OCI-LY7 (cell line): Measurements from ENCODE around the gene GRM5. TPM values are rescaled to one million over a fixed set of nuclear protein-coding genes. Genes with fewer than 3 reads are reported as not detected.

Experiments
- BruUV-seq: library from RNA; stranded (reverse); fragments of 400-500 nt; replicated peaks from 2 replicates; lab custom pipeline; 2021; lab: Mats Ljungman, UMichigan
- CTCF ChIA-PET: fragments of 300-600 bp; sonication (Branson Sonifier 250); formaldehyde crosslinking; loops from one replicate; lab custom pipeline; 2022; ENCODE audit warnings: antibody characterized with exemption; ENCODE audit not compliant: unreplicated experiment; lab: Charles Lee
- POLR2A ChIA-PET: fragments of 300-600 bp; sonication (Branson Sonifier 250); formaldehyde crosslinking; loops from one replicate; lab custom pipeline; 2022; ENCODE audit warnings: antibody characterized with exemption; lab: Charles Lee
- DNase-seq: peaks from one replicate; pipeline ENCODE4 v3.0.0-alpha.2; 2015; ENCODE audit warnings: low spot score
- H2AFZ ChIP-seq: fragments of 200-600 bp; sonication (generic), shearing (Covaris generic); 2 replicates; pipeline ENCODE4 v1.6.1; 2014; ENCODE audit warnings: mild to moderate bottlenecking, antibody characterized with exemption, low read length, moderate library complexity
- H3K27ac ChIP-seq: fragments of 200-600 bp; sonication (generic); 2 replicates; pipeline ENCODE4 v1.5.1; 2014; ENCODE audit warnings: mixed run types, low read depth, mild to moderate bottlenecking, moderate library complexity, low read length, inconsistent platforms; ENCODE audit not compliant: poor library complexity, severe bottlenecking
- H3K36me3 ChIP-seq: fragments of 200-600 bp; sonication (generic); 2 replicates; pipeline ENCODE4 v1.6.1; 2014; ENCODE audit warnings: mild to moderate bottlenecking, antibody characterized with exemption, low read length, moderate library complexity, mixed read lengths; ENCODE audit not compliant: insufficient read depth
- H3K4me1 ChIP-seq: fragments of 200-600 bp; sonication (generic); 2 replicates; pipeline ENCODE4 v1.5.1; 2014; ENCODE audit warnings: mild to moderate bottlenecking, low read length; ENCODE audit not compliant: insufficient read depth, poor library complexity, severe bottlenecking
- H3K4me2 ChIP-seq: fragments of 200-600 bp; sonication (generic); 2 replicates; pipeline ENCODE4 v1.6.1; 2014; ENCODE audit warnings: mild to moderate bottlenecking, low read length
- H3K4me3 ChIP-seq: fragments of 200-600 bp; sonication (generic); 2 replicates; pipeline ENCODE4 v1.5.1; 2014; ENCODE audit warnings: mild to moderate bottlenecking, low read depth, low read length; ENCODE audit not compliant: poor library complexity, severe bottlenecking
- H3K79me2 ChIP-seq: fragments of 200-600 bp; sonication (generic); 2 replicates; pipeline ENCODE4 v1.6.1; 2016; ENCODE audit warnings: low read depth, mild to moderate bottlenecking, low read length, moderate library complexity, mixed read lengths; ENCODE audit not compliant: insufficient read depth
- H3K9me2 ChIP-seq: fragments of 200-600 bp; sonication (generic); 2 replicates; pipeline ENCODE4 v1.6.1; 2016; ENCODE audit warnings: mild to moderate bottlenecking, low read length, mixed read lengths; ENCODE audit not compliant: insufficient read depth
- H3K9me3 ChIP-seq: fragments of 200-600 bp; sonication (generic); 2 replicates; pipeline ENCODE4 v1.6.1; 2014; ENCODE audit warnings: mild to moderate bottlenecking, mixed run types, low read length, mixed read lengths
- H4K20me1 ChIP-seq: fragments of 200-600 bp; sonication (generic); 2 replicates; pipeline ENCODE4 v1.6.1; 2014; ENCODE audit warnings: mild to moderate bottlenecking, antibody characterized with exemption, low read length, moderate library complexity, mixed read lengths; ENCODE audit not compliant: insufficient read depth
- EZH2phosphoT487 ChIP-seq: fragments of 200-600 bp; sonication (generic); IDR thresholded peaks from 2 replicates; pipeline ENCODE4 v1.6.1; 2018; ENCODE audit warnings: low read depth, borderline replicate concordance, mild to moderate bottlenecking, mixed run types, antibody characterized with exemption, low read length, moderate library complexity, mixed read lengths
- intact Hi-C: fragments of 100-400 bp; cut with micrococcal nuclease; formaldehyde crosslinking; loops from one replicate; pipeline ENCODE4 v1.10.0; 2022; ENCODE audit not compliant: unreplicated experiment
- total RNA-seq, 2 experiments: library from RNA; depleted of rRNA in 1 of 2; stranded (reverse); fragments of >200 nt in 1 of 2; shearing (Covaris generic) in 1 of 2; gene quantifications; 2 replicates each; pipeline ENCODE4 v1.2.3, GENCODE V29; 2014 to 2022
- TF ChIP-seq, protein P1 (sequence below): fragments of 200-600 bp; sonication (generic); conservative IDR thresholded peaks from 2 replicates; pipeline ENCODE4 v1.5.1; 2014; ENCODE audit warnings: mild to moderate bottlenecking, antibody characterized with exemption, low read length, moderate library complexity, mixed read lengths

The GRM5 gene
- total RNA-seq, 2 experiments from 2014 or later, result not detected

DNA sequence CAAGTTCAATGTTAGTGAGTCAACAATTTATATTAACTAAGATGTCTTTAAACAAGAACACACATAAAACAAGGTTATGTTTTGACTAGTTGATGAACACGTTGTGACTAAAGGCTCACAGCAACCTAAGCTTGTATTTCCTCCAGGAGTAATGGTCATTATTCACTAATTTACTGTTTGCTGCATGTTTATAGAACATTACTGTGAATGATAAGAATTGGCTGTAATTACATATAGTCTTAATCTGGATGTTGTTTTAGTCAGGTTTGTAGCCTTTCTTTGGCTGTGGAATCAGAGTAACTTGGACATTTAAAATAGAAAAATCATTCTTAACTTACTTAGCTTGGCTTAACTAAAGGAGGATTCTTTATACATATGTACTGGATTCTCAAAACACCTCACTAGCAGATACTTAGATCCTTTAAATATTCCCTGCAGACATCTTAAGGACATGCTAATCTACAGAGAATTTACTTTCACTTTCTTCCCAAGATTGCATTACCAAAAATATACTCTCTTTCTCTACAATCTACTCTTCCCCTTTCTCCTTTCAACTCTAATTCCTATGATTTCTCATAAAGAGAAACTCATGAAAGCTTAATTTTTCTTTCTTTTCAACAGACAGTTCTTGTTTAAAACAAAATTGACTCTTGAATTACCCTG, 408.6 kb downstream of the GRM5 start:
- Histone ChIP-seq H3K4me1 (no peaks in the 10 kb centered on the region), H2AFZ (no peak overlapping the region), H3K9me3 (no peaks in the 10 kb centered on the region), H4K20me1 (no peaks in the 10 kb centered on the region), H3K27ac (no peak overlapping the region), H3K4me2 (no peak overlapping the region), H3K79me2 (no peaks in the 10 kb centered on the region), H3K4me3 (no peak overlapping the region), H3K36me3 (no peaks in the 10 kb centered on the region), H3K9me2 (no peaks in the 10 kb centered on the region)
- ChIA-PET POLR2A (no interaction called here), CTCF (no interaction called here)
- intact Hi-C loops, result no loop called here
- TF ChIP-seq, protein P1, sequence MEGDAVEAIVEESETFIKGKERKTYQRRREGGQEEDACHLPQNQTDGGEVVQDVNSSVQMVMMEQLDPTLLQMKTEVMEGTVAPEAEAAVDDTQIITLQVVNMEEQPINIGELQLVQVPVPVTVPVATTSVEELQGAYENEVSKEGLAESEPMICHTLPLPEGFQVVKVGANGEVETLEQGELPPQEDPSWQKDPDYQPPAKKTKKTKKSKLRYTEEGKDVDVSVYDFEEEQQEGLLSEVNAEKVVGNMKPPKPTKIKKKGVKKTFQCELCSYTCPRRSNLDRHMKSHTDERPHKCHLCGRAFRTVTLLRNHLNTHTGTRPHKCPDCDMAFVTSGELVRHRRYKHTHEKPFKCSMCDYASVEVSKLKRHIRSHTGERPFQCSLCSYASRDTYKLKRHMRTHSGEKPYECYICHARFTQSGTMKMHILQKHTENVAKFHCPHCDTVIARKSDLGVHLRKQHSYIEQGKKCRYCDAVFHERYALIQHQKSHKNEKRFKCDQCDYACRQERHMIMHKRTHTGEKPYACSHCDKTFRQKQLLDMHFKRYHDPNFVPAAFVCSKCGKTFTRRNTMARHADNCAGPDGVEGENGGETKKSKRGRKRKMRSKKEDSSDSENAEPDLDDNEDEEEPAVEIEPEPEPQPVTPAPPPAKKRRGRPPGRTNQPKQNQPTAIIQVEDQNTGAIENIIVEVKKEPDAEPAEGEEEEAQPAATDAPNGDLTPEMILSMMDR, result no peak
- no peak for TF ChIP-seq EZH2phosphoT487
- DNase-seq, result no peak
- no TSS peak for BruUV-seq

DNA sequence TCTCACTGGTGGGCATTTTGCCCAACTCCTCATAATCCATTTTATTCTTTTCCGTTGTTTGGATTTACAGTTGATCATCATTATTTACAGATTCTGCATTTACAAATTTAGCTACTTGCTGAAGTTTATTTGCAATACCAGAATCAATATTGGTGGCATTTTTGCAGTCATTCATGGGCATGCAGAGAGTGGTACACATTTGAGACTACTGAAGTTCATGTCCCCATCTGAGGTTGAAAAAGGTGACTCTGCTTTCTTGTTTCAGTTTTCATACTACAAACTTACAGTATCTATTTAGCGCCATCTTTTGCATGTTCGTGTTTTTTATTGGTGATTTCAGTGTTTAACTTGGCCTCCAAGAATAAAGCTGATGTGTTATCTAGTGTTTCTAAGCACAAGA, 409.5 kb downstream of the GRM5 start:
- no peaks in the 10 kb centered on the region for H3K36me3 ChIP-seq
- DNase-seq, result no peak
- CTCF ChIA-PET, result no interaction called here
- no peaks in the 10 kb centered on the region for H4K20me1 ChIP-seq
- no peak overlapping the region for H3K4me2 ChIP-seq
- H2AFZ ChIP-seq, result no peak overlapping the region
- POLR2A ChIA-PET, result no interaction called here
- intact Hi-C loops, result no loop called here
- H3K27ac ChIP-seq, result no peak overlapping the region
- H3K4me3 ChIP-seq, result no peak overlapping the region
- H3K9me2 ChIP-seq, result no peaks in the 10 kb centered on the region
- H3K9me3 ChIP-seq, result no peaks in the 10 kb centered on the region
- no peaks in the 10 kb centered on the region for H3K4me1 ChIP-seq
- no peak for TF ChIP-seq EZH2phosphoT487
- TF ChIP-seq, protein P1, result no peak
- no TSS peak for BruUV-seq
- no peaks in the 10 kb centered on the region for H3K79me2 ChIP-seq

- BruUV-seq, result no TSS peak
- POLR2A ChIA-PET, result no interaction called here
- H3K4me1 ChIP-seq, result no peaks in the 10 kb centered on the region
Measured at GRCh38 chr11:88655656-88656055, 410.1 kb downstream of the GRM5 start.

More at GRCh38 chr11:88655656-88656055, 410.1 kb downstream of the GRM5 start:
- Histone ChIP-seq H3K79me2 (no peaks in the 10 kb centered on the region), H2AFZ (no peak overlapping the region), H3K27ac (no peak overlapping the region), H4K20me1 (no peaks in the 10 kb centered on the region), H3K9me3 (no peaks in the 10 kb centered on the region), H3K4me2 (no peak overlapping the region), H3K4me3 (no peak overlapping the region), H3K9me2 (no peaks in the 10 kb centered on the region), H3K36me3 (no peaks in the 10 kb centered on the region)
- CTCF ChIA-PET, result no interaction called here
- intact Hi-C loops, result no loop called here
- TF ChIP-seq, protein P1, result no peak
- TF ChIP-seq EZH2phosphoT487, result no peak
- no peak for DNase-seq
